T-helper 9 cell (primary cell): ENCODE measurements around the gene EXOSC7.
"Not testable (repeated sequence)": the region's sequence is repeated elsewhere in the genome, so short reads cannot be mapped to it uniquely, and the experiment has no call there.

Experiments
- DNase-seq: peaks from one replicate; pipeline ENCODE4 v3.0.0-alpha.2; 2020

Gene EXOSC7

DNA sequence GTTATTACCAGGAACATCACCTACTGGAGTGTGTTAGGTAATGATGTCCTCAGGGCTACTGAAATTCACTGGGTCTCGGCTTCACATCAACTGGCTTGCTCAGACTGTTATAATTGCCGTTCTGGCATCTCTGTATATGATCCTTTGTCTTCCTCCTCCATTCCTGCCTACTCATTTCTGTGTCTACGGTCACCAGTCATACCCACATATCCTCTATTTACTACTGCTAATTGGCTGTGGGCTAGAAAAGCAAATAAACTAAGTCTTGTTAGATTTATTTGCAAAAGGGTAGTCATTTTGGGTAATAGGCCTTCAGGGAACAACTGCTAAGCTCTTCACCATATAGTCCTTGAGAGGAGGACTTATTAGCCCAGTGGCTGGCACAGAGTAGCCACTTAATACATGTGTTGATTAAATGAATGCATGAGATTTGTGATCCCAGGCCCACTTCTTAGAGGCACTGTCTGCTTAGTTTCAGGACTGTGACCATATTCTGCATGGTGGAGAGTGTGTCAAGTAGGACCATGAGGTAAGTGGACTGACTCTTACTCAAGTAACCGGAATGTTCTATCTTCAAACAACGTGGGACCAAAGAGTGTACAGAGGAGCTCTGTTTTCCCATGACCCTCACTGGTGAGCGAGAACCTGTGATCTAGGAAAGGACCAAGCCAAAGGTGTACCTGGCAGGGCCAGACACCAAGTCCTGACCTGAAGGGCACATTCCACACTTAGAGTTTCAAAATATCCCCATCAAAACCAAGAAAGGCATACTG, 13.2 kb upstream of the EXOSC7 start:
- no peak for DNase-seq

- no peak for DNase-seq
Measured at GRCh38 chr3:44963571-44964325, 12.3 kb upstream of the EXOSC7 start.

GRCh38 chr3:44965165-44965564, 10.9 kb upstream of the EXOSC7 start:
- no peak for DNase-seq

DNA sequence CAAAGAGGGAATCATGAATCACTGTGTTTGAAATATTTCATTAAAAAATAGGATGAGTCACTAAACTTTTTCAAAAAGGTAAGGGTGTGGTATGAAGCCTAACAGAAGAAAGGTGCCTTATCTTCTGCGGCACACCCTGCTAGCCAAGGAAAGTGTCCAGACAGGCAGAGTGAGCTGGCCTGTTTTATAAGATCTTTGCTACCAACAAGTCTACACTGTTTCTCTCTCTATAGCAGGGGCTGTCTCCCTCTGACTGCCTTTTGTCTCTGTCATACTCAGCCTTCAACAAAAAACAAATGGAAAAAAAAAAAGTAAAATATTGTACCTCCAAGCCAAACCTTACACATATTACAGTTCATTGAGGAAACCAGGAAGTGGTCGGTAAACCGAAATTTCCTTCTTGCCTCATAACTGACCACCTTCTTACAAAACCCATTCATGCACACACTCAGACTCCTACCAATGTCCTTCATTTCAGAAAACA, 9.2 kb upstream of the EXOSC7 start:
- no peak for DNase-seq

DNA sequence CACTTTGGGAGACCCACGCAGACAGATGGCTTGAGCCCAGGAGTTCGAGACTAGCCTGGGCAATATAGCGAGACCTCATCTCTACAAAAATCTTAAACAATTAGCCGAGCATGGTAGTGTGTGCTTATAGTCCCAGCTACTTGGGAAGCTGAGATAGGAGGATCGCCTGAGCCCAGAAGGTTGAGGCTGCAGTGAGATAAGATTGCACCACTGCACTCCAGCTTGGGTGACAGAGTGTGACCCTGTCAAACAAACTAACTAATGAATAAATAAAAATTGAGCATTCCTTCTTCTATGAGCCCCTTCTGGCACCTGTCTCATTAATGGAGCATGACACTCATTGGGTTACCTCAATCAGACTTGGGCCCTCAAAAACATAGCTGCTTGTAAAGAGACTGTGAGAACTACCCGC, 7.6 kb upstream of the EXOSC7 start:
- DNase-seq = no peak

DNA sequence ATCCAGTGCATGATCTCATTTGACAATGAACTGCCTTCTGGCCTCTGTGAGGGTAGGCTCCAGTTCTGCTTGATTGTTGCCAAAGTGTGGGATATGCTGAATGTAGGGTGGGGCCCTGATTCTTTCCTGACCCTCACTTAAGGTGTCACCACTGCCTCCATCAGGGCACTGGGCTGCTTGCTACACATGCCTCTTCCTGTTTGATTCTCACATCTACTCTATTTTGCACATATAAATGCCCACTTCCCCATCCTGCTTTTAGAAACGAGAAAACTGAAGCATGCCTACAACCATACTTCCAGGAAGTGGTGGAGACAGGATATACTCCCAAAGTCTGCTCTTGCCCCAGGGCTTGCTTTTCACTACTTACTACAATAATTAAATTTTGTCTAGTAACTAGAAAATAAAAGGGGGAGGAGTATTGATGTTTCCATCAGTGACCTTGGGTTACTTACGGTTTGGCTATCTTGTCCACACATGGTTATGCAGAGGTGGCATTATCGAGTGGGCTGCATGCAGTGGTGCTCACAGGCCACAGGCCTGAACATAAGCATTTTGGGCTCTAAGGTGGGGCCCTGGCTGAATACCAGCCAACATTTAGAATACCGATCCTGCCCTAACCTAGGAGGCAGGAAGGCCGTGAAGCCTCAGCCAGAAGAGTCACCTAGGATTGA, 6.8 kb upstream of the EXOSC7 start:
- DNase-seq = no peak

- DNase-seq = no peak
Measured at GRCh38 chr3:44969828-44970179, 6.2 kb upstream of the EXOSC7 start.

DNA sequence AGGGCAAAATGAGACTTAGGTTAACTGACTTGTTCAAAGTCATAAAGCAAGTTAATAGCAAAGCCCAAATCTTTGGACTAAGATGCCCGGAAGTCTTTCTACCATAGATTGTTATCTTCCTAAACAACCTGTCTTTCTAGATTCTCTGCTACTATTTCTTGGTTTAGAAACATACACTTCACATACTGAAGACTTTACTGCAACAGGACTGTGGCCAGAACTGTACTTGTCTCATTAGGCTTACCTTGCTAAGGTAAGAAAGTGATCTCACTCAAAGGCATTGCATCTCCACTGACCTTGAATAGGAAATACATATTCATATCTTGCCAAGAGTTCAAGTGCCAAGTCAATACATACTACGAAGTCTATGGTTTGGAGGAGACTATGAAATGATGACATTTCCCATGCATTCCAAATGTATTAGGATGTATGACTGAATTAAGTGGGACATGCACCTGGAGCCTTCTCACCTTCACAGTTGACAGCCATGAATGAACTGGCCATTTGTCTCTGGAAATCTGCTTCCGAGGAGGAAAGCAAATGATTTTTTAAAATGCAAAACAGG, 5.0 kb upstream of the EXOSC7 start:
- DNase-seq = no peak

DNA sequence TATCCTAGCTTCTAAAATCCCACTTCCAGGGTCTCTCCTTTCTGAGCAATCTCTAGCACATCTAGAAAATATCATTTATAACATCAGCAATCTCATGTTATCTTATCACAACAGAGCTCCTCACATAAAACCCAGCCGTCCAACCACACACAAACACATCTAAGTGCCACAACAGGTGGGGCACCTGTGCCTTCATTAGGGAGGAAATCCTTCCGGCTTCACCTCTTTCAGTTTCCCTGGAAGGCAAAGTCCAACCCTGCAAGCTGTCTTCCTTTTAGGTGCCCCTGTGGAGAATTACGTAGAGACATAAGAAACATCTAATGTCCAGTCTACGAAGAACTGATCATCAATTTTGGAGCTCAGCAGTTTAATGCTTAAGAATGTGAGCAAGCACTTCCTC, 1.6 kb upstream of the EXOSC7 start:
- DNase-seq = no peak

- no peak for DNase-seq
Measured at GRCh38 chr3:44981220-44981619, 5.2 kb downstream of the EXOSC7 start.

DNA sequence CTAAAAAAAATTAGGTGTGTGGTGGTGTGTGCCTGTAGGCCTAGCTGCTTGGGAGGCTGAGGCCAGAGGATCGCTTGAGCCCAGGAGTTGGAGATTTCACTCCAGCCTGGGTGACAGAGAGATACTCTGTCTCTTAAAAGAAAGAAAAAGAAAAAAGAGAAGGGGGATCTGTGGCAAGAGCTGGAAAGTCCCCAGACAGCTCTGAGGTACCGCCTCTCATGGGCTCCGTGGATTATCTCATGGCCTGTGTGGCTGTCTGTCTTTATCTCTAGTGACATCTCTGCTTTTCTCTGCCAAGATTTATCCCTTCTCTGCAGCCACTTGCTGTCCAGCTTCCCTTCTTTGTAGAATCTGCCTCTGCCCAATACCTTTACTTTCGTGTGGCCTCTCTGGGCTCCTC, 5.7 kb downstream of the EXOSC7 start:
- no peak for DNase-seq

- no peak for DNase-seq
Measured at GRCh38 chr3:44982817-44983216, 6.8 kb downstream of the EXOSC7 start.

DNA sequence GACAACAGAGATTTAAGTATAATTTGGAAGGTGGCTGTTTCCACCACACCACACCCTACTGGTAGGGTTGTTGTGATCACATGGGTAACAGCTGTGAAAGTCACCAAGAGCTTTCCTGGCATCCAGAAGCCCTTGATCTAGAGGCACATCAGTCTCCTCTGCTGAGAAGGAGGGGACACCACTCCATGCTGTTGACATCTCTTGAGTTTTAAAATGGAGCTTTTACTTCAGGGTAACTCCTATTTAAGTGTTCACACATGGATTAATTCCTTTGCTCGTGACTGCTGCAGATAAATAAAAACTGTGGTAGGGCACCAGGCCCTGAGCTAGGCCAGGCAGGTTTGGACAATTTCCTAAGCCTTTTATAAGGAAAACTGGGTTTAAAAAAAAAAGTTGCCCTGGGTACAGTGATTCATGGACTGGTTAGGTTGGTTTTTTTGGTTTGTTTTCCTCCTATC, 7.5 kb downstream of the EXOSC7 start:
- no peak for DNase-seq

GRCh38 chr3:44984335-44984734, 8.3 kb downstream of the EXOSC7 start:
- no peak for DNase-seq

GRCh38 chr3:44986330-44986729, 10.3 kb downstream of the EXOSC7 start:
- not testable (repeated sequence) for DNase-seq

DNA sequence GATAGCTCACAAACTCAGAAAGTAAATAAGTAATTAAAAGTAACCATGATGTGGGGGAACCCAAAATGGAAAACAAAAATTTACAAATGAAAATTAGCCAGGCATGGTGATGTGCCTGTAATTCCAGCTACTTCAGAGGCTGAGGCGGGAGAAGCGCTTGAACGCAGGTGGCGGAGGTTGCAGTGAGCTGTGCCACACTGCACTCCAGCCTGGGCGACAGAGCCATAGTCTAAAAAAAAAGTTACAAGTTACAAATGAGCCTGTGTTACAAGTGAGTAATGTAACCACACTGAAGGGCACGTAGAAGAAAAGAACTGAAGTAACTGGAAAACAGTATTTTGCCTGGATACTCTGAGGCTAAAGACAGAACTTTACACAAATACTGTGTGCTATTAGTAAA, 11.3 kb downstream of the EXOSC7 start:
- no peak for DNase-seq

DNA sequence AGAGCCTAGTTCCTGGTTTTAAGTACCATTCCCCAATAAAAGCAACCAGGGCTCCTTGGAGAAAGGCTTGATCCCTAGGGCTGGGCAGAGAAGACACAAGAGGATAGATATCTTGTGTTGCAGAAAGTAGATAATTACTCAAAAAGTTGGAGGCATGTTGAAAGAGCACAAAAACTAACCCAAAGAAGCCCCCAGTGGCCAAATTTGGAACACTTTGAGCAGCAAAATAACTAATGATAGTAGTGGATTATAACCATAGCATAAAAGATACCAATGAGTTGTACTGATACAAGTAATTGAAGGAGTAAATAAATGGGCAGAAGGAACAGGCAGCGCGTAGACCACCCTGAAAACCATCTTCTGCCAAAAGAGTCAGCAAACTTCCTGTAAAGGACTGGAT, 12.0 kb downstream of the EXOSC7 start:
- DNase-seq = no peak

GRCh38 chr3:44989141-44989540, 13.1 kb downstream of the EXOSC7 start:
- no peak for DNase-seq

DNA sequence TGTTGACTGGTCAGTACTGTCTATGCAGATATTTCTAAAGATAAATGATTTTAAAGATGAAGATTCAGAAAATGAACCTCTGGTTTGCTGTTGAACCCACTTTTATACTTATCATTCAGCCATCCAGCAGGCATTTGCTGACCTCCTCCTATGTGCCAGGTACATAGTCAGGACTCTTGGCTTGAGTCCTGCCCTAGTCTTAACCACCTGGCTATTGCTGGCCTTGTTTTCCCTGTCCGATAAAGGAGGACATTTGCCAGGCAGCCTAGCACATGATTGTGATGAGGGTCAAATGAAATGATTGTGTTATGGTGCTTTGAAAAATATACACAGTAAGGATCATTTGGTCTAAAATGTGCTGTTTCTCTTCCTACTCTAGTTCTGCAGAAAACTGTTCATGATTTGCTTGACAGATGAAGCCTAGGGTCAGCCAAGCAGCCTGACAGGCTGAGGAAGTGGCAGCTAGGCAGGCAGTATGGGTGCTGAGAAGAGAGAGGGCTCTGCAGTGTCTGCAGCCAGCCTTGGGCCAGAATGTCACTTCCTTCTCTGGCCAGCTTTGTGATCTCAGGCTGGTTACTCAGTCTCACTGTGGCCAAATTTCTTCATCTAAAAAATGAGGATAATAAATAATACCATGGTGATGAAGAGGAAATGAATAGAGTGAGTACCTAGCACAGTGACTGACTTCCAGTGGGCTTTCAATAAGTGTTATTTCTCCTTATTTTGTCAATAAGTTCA, 13.8 kb downstream of the EXOSC7 start:
- no peak for DNase-seq

GRCh38 chr3:44991326-44991725, 15.3 kb downstream of the EXOSC7 start:
- DNase-seq = no peak

DNA sequence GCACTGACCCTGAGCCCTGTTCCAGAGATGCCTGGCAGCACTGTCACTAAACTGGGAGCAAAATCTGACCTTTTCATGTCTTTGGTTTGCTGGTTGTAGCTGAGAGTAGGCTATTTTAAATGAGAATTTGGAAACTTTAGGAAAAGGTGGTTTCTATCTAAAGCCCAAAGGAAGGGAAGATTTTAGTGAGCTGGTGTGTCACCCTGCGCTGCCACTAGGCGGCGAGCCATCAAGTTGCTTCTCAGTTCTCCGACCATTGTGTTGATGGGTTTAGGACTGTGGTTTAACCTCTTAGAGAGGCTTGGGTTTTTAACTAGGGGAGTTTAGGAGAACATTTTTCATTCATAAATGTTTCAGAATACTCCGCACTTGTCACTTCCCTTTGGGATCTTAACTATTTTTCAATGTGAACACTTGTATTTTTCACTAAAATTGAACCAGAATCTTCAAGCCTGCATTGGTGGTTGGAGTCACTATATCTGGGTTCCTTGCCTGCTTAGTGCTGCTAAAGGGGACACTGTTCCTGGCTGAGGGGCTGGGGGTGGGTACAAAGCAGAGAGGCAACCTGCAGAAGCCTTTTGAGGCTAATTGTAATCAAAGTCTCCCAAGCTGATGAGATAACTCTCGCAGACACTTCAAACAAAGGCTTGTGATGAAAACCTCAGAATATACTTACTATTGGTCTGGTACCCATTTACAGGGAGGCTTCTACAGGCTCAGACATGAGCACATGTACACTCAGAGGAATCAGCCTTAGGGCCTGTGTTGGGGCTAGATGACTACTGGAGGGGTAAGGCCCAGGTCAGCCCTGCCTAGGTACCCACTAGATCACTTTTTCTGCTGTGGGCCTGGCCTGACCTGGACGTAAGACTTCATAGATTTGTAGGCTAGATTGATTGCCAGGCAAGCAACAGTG, 16.8 kb downstream of the EXOSC7 start:
- no peak for DNase-seq
